ELF-1 (cell line): ENCODE results near the gene SLC8A2.

ENCODE experiments used
- DNase-seq: peaks from one replicate; pipeline ENCODE4 v3.0.0-alpha.2; 2016; ENCODE audit warnings: low read depth, low spot score

SLC8A2 gene

DNA sequence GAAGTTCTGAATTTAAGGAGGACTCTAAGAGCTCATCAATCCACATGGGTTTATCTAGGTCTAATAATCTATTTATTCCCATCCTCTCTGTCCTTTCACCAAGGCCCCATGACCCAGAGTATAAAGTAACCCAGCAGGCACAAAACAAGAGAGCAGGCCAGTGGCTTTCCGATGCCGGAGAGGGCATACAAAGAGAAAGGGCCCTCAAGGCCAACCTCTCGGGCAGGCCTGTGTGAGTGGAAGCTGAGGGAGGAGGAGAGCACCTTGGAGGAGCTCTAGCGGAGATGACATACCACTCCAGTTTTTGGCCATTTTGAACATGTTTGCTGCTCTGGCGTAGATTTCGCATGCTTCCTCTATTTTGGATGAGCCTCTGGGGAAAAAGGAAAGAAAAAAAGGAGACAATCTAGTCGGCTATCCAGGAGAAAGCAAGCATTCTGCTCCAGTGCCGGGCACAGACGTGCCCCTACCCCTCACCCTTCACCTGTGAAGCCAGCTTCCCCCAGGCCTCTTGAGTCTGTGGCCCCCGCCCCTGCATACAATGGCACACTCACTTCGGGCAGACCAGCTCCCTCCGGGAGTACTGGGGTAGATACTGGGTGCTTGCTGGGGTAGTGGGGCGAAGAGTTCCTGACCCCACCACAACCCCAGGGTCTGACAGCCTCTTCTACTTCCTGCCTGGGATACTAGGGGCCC, 31.6 kb upstream of the SLC8A2 start:
- DNase-seq, result no peak

- no peak for DNase-seq
These were observed 28.5 kb upstream of the SLC8A2 start for GRCh38 chr19:47499863-47500830.

- no peak for DNase-seq
These were observed 27.7 kb upstream of the SLC8A2 start for GRCh38 chr19:47499371-47499770.

- no peak for DNase-seq
These were observed 26.9 kb upstream of the SLC8A2 start for GRCh38 chr19:47498561-47498960.

- DNase-seq, result no peak
These were observed 26.3 kb upstream of the SLC8A2 start for GRCh38 chr19:47497821-47498520.

GRCh38 chr19:47497050-47497766, 25.5 kb upstream of the SLC8A2 start:
- no peak for DNase-seq

GRCh38 chr19:47495478-47496372, 24.0 kb upstream of the SLC8A2 start:
- no peak for DNase-seq

DNA sequence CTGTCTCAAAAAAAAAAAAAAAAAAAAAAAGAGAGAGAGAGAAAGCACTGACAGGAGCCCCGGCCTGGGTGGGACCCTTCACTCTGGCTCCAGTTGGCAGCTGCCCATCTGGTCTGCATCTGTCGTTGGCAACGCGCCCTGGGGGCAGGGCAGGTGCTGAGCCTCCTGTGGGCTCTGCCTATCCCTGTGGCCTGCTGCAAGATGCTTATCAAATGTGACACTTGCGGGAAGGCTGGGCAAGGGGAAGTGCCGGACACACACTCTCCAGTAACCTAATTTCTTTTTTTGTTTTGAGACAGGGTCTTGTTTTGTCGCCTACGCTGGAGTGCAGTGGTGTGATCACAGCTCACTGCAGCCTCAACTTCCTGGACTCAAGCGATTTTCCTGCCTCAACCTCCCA, 23.0 kb upstream of the SLC8A2 start:
- DNase-seq, result no peak

DNA sequence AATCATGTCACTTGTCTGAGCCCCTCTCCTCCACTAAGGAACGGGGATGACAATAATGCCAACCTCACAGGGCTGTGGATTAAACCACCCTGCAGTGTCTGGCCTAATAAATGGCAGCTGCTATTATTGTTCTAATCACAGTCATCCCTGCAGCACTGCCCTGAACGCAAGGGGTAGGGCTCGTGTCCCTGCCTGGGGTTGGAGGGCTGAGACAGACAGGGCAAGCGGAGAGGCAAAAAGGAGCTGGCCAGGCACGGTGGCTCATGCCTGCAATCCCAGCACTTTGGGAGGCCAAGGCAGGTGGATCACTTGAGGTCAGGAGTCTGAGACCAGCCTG, 22.5 kb upstream of the SLC8A2 start:
- no peak for DNase-seq

- no peak for DNase-seq
These were observed 21.9 kb upstream of the SLC8A2 start for GRCh38 chr19:47493378-47494210.

DNA sequence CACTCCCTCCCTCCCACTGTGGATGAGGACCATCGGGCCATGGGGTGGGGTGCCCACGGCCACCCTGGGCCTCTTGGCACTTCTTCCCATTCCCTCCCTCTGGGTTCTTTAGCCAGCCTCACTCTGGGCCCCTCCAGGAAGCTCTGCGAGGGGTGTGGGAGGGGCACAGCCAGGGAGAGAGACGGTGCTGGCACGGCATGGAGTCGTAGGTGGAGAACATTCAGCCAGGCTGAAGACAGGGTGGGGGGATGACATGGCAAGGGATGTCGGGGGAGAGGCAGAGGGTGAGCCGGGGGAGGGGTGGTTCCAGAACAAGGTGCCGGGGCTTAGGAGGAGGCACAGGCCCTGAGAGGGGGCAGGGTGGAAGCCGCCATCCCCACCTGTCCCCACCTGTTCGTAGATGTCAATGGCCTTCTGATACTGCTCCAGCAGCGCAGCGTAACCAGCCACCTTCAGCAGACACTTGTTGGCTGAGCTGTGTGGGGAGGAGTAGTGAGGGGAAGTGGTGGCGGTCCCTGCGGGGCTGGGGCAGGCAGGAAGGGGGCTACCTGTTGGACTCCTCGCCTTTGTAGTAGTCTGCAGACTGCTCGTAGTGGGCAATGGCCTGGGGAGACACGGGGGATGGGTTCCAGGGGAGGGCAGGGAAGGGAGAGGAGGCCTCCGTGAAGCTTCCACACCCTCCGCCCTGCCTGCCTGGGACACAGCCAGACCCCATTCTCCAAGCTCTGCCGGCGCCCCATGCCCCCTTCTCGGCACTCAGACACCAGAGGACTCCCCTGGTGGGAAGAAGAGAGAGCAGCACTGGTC, 21.1 kb upstream of the SLC8A2 start:
- no peak for DNase-seq

DNA sequence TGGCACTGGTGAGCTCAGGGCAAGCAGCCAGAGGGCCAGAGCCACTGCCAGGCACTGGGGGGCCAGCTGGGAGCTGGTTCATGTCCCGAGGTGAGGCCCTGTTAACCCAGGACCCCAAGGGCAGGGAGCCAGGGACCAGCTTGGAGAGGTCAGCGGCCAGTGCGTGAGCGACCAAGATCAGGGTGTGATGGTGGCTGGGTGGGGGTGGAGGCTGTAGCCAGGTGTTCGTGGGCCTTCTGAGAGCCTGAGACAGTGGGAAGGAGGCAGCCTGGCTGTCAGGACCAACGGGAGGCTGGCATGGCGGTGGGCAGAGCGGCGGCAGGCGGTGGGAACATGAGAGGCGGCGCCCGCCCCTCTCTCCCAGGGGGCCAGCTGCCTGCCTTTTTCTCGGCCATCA, 20.4 kb upstream of the SLC8A2 start:
- DNase-seq, result no peak

GRCh38 chr19:47491358-47492136, 19.9 kb upstream of the SLC8A2 start:
- DNase-seq, result no peak

- no peak for DNase-seq
These were observed 19.2 kb upstream of the SLC8A2 start for GRCh38 chr19:47490847-47491246.

DNA sequence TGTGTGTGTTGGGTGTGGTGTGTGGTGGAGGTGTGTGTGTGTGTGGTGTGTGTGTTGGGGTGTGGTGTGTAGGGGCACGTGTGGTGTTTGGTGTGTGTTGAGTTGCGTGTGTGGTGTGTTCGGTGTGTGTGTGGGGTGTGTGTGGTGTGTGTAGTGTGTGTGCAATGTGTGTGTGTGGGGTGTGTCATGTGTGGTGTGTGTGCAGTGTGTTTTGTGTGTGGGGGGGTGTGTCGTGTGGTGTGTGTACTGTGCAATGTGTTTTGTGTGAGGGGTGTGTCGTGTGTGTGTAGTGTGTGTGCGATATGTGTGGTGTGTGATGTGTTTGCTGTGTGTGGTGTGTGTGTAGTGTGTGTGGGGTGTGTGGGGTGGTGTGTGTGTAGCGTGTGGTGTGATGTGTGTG, 18.3 kb upstream of the SLC8A2 start:
- DNase-seq, result no peak

GRCh38 chr19:47489072-47489914, 17.6 kb upstream of the SLC8A2 start:
- no peak for DNase-seq
